SK-N-SH (cell line): ENCODE results near the gene SYPL2.

ENCODE experiments used
- CTCF ChIP-seq: fragments of 200-600 bp; sonication (generic); IDR thresholded peaks from 2 replicates; pipeline ENCODE4 v1.6.1; 2017; ENCODE audit warnings: antibody characterized with exemption, mild to moderate bottlenecking, moderate library complexity
- FOXJ3 ChIP-seq: sonication (generic); formaldehyde crosslinking; IDR thresholded peaks from 2 replicates; pipeline ENCODE4 v1.5.1; 2020; ENCODE audit warnings: mild to moderate bottlenecking, missing genetic modification reagents
- REST ChIP-seq: IDR thresholded peaks from 2 replicates; pipeline ENCODE4 v1.6.1; 2012; ENCODE audit warnings: mild to moderate bottlenecking, low read depth, low read length, moderate library complexity
- SMC3 ChIP-seq: IDR thresholded peaks from 2 replicates; pipeline ENCODE4 v1.6.1; 2012; ENCODE audit warnings: low read depth, low read length, improper control_type of control experiment
- TAF1 ChIP-seq: IDR thresholded peaks from 2 replicates; pipeline ENCODE4 v1.6.1; 2012; ENCODE audit warnings: low read depth, mild to moderate bottlenecking, low read length, moderate library complexity, borderline replicate concordance
- YY1 ChIP-seq: IDR thresholded peaks from 2 replicates; pipeline ENCODE4 v1.4.0; 2012; ENCODE audit warnings: low read depth, mild to moderate bottlenecking

GRCh38 chr1:109491372-109491771 is 25.0 kb downstream of the SYPL2 start:
- TF ChIP-seq CTCF (no peak), FOXJ3 (CRISPR knock-in tag) (no peak), REST (no peak), TAF1 (no peak), SMC3 (no peak), YY1 (no peak)
